Smooth muscle cell (in vitro differentiated cells): ENCODE results near the gene PROK2. TPM values are rescaled to one million over a fixed set of nuclear protein-coding genes. Genes with fewer than 3 reads are reported as not detected.

ENCODE experiments used
- DNase-seq: peaks from one replicate; lab custom pipeline; 2025; ENCODE audit not compliant: unreplicated experiment; lab: John Stamatoyannopoulos, UW
- H2AFZ ChIP-seq: fragments of 200-600 bp; sonication (generic); 2 replicates; pipeline ENCODE4 v1.6.0; 2016; ENCODE audit warnings: antibody characterized with exemption, low read depth, mild to moderate bottlenecking
- H3F3A ChIP-seq: fragments of 200-600 bp; sonication (generic); 2 replicates; pipeline ENCODE4 v1.6.0; 2017; ENCODE audit warnings: antibody characterized with exemption, low read depth
- H3K27ac ChIP-seq: fragments of 200-600 bp; sonication (generic); 2 replicates; pipeline ENCODE4 v1.5.1; 2016; ENCODE audit warnings: low read depth, mild to moderate bottlenecking
- H3K27me3 ChIP-seq: fragments of 200-600 bp; sonication (generic); 2 replicates; pipeline ENCODE4 v1.6.1; 2016; ENCODE audit warnings: low read depth, mild to moderate bottlenecking
- H3K36me3 ChIP-seq: fragments of 200-600 bp; sonication (generic); 2 replicates; pipeline ENCODE4 v1.5.1; 2016; ENCODE audit warnings: low read depth
- H3K4me1 ChIP-seq: fragments of 200-600 bp; sonication (generic); 2 replicates; pipeline ENCODE4 v1.5.1; 2016; ENCODE audit warnings: low read depth
- H3K4me2 ChIP-seq: fragments of 200-600 bp; sonication (generic); 2 replicates; pipeline ENCODE4 v1.6.0; 2016; ENCODE audit warnings: mild to moderate bottlenecking
- H3K4me3 ChIP-seq: fragments of 200-600 bp; sonication (generic); 2 replicates; pipeline ENCODE4 v1.5.1; 2016; ENCODE audit warnings: mild to moderate bottlenecking
- H3K79me2 ChIP-seq: fragments of 200-600 bp; sonication (generic); 2 replicates; pipeline ENCODE4 v1.6.0; 2016; ENCODE audit warnings: low read depth, mild to moderate bottlenecking
- H3K9ac ChIP-seq: fragments of 200-600 bp; sonication (generic); 2 replicates; pipeline ENCODE4 v1.6.0; 2016; ENCODE audit warnings: low read depth
- H3K9me3 ChIP-seq: fragments of 200-600 bp; sonication (generic); replicated peaks from 2 replicates; pipeline ENCODE4 v1.5.1; 2016; ENCODE audit warnings: low read depth
- H4K20me1 ChIP-seq: fragments of 200-600 bp; sonication (generic); 2 replicates; pipeline ENCODE4 v1.6.0; 2016; ENCODE audit warnings: low read depth
- WGBS: methylation state at CpG from one replicate; pipeline ENCODE4 v1.1.7; 2016; ENCODE audit warnings: low lambda C conversion rate; 5-methylcytosine and 5-hydroxymethylcytosine counted together
- polyA plus RNA-seq: library from polyadenylated mRNA; unstranded; fragments of >200 nt; fragmentation: Nextera tagmentation; extraction: Ambion mirVana; gene quantifications from 2 replicates; pipeline ENCODE4 v1.2.1, GENCODE V29; 2016
- total RNA-seq: library from RNA; depleted of rRNA; stranded (reverse); fragments of >200 nt; gene quantifications from 2 replicates; pipeline ENCODE4 v1.2.3, GENCODE V29; 2014
- TF ChIP-seq, protein P1 (sequence below): fragments of 200-600 bp; sonication (generic); IDR thresholded peaks from 2 replicates; pipeline ENCODE4 v1.5.1; 2017; ENCODE audit warnings: borderline replicate concordance, mild to moderate bottlenecking, antibody characterized with exemption; ENCODE audit not compliant: insufficient read depth, poor library complexity, severe bottlenecking

Gene PROK2
- total and polyA plus RNA-seq, 2 experiments from 2014 or later = not detected

DNA sequence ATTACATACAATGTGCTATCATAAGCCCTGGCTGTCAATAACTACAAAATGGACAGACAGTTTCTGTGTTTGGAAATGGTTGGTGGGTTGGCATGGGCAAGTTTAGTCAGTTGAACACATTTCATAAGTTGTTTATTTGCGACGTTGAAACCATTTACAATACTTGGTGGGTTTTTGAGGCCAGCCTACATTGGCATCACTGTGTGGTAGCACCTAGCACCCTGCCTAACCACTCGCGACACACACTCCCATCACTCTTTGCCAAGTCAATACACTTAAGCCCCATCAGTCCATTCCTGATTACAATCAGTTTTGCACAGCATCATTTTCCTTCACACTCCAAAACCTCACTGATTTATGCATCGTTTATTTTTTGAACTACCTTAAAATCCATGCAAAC, 13.8 kb downstream of the PROK2 start:
- WGBS = 87% methylated on average over 5 of the region's 5 CpGs
- TF ChIP-seq, protein P1, sequence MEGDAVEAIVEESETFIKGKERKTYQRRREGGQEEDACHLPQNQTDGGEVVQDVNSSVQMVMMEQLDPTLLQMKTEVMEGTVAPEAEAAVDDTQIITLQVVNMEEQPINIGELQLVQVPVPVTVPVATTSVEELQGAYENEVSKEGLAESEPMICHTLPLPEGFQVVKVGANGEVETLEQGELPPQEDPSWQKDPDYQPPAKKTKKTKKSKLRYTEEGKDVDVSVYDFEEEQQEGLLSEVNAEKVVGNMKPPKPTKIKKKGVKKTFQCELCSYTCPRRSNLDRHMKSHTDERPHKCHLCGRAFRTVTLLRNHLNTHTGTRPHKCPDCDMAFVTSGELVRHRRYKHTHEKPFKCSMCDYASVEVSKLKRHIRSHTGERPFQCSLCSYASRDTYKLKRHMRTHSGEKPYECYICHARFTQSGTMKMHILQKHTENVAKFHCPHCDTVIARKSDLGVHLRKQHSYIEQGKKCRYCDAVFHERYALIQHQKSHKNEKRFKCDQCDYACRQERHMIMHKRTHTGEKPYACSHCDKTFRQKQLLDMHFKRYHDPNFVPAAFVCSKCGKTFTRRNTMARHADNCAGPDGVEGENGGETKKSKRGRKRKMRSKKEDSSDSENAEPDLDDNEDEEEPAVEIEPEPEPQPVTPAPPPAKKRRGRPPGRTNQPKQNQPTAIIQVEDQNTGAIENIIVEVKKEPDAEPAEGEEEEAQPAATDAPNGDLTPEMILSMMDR = no peak
- no peaks in the 10 kb centered on the region for H3K9me3 ChIP-seq

DNA sequence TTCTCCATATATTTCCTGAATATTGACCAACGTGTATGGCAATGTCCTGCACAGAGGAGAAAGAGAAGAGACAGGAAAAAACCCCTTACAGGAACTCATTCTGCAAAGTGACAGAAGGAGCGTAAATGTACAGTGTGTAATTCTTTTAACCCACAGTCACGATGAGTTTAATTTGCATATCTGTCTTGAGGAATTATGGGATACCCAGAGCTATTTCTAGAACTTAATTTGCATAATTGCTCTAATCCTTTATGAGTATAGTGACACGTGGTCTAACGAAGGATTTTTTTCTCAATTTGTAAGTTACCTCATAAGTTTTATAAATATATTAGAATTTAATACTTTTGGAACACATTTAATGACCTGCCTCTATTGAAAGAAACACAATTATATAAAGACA, 21.5 kb downstream of the PROK2 start:
- no peaks in the 10 kb centered on the region for H3K36me3 ChIP-seq
- H3F3A ChIP-seq = no peaks in the 10 kb centered on the region
- no peak overlapping the region for H3K9ac ChIP-seq
- no peak overlapping the region for H2AFZ ChIP-seq
- no peaks in the 10 kb centered on the region for H3K4me1 ChIP-seq
- peaks cover 24% of the 10 kb centered on the region for H3K27me3 ChIP-seq
- no peaks in the 10 kb centered on the region for H3K9me3 ChIP-seq
- H3K27ac ChIP-seq = no peak overlapping the region
- no peak overlapping the region for H3K4me2 ChIP-seq
- H4K20me1 ChIP-seq = no peaks in the 10 kb centered on the region
- TF ChIP-seq, protein P1 = no peak
- no peaks in the 10 kb centered on the region for H3K79me2 ChIP-seq
- DNase-seq = no peak
- H3K4me3 ChIP-seq = no peak overlapping the region
- 79% methylated on average over 5 of the region's 5 CpGs for WGBS

More for the DNA sequence above, 13.8 kb downstream of the PROK2 start:
- H3K27me3 ChIP-seq = peaks cover 14% of the 10 kb centered on the region
- H3F3A ChIP-seq = no peaks in the 10 kb centered on the region
- H2AFZ ChIP-seq = no peak overlapping the region
- H3K79me2 ChIP-seq = no peaks in the 10 kb centered on the region
- no peak overlapping the region for H3K27ac ChIP-seq
- H3K4me3 ChIP-seq = no peak overlapping the region
- no peak overlapping the region for H3K9ac ChIP-seq
- H3K4me2 ChIP-seq = no peak overlapping the region
- no peak for DNase-seq
- H3K4me1 ChIP-seq = no peaks in the 10 kb centered on the region
- no peaks in the 10 kb centered on the region for H4K20me1 ChIP-seq
- no peaks in the 10 kb centered on the region for H3K36me3 ChIP-seq

GRCh38 chr3:71760140-71760539, 24.8 kb downstream of the PROK2 start:
- Histone ChIP-seq H3K27me3 (peaks cover 55% of the 10 kb centered on the region), H3K4me1 (no peaks in the 10 kb centered on the region), H3K9me3 (no peaks in the 10 kb centered on the region), H3K4me2 (no peak overlapping the region), H2AFZ (no peak overlapping the region), H3K79me2 (no peaks in the 10 kb centered on the region), H3K4me3 (no peak overlapping the region), H3K36me3 (no peaks in the 10 kb centered on the region), H3K27ac (no peak overlapping the region), H4K20me1 (no peaks in the 10 kb centered on the region), H3F3A (no peaks in the 10 kb centered on the region), H3K9ac (no peak overlapping the region)
- DNase-seq = no peak
- TF ChIP-seq, protein P1 = no peak
- 90% methylated on average over 1 of the region's 1 CpG for WGBS

GRCh38 chr3:71759401-71759800, 25.5 kb downstream of the PROK2 start:
- Histone ChIP-seq H3K79me2 (no peaks in the 10 kb centered on the region), H3K9me3 (no peaks in the 10 kb centered on the region), H3K27me3 (peaks cover 60% of the 10 kb centered on the region), H3K4me3 (no peak overlapping the region), H3F3A (no peaks in the 10 kb centered on the region), H3K9ac (no peak overlapping the region), H2AFZ (no peak overlapping the region), H4K20me1 (no peaks in the 10 kb centered on the region), H3K27ac (no peak overlapping the region), H3K36me3 (no peaks in the 10 kb centered on the region), H3K4me1 (no peaks in the 10 kb centered on the region), H3K4me2 (no peak overlapping the region)
- TF ChIP-seq, protein P1 = no peak
- WGBS = 76% methylated on average over 5 of the region's 5 CpGs
- DNase-seq = no peak
